Fibroblast of the aortic adventitia (primary cell): ENCODE data around the gene ALDH3A2. TPM values are rescaled to one million over a fixed set of nuclear protein-coding genes. Genes with fewer than 3 reads are reported as not detected.

Source experiments
- DNase-seq: peaks from one replicate; pipeline ENCODE4 v3.0.0-alpha.2; 2010; ENCODE audit warnings: low read depth
- H3K4me3 ChIP-seq: 2 replicates; pipeline ENCODE4 v1.5.1; 2011; ENCODE audit warnings: low read depth, mild to moderate bottlenecking, control low read depth, low read length, moderate library complexity
- small RNA-seq: library from RNA; depleted of rRNA; stranded (forward); fragments of <200 nt; gene quantifications from one replicate; pipeline ENCODE3, GENCODE V24; 2012
- total RNA-seq: library from RNA; depleted of rRNA; stranded (reverse); fragments of >200 nt; gene quantifications from 2 replicates; pipeline ENCODE4 v1.2.3, GENCODE V29; 2012; ENCODE audit warnings: low replicate concordance
- TF ChIP-seq, protein P1 (sequence below): IDR thresholded peaks from 2 replicates; pipeline ENCODE4 v1.5.1; 2011; ENCODE audit warnings: mild to moderate bottlenecking, low read length, control low read depth, inconsistent platforms; ENCODE audit not compliant: insufficient read depth

The ALDH3A2 gene
- total RNA-seq, 1 donor: 59.7 TPM

- peak; percentile 50 for DNase-seq
- H3K4me3 ChIP-seq: no peak overlapping the region
- TF ChIP-seq, protein P1, sequence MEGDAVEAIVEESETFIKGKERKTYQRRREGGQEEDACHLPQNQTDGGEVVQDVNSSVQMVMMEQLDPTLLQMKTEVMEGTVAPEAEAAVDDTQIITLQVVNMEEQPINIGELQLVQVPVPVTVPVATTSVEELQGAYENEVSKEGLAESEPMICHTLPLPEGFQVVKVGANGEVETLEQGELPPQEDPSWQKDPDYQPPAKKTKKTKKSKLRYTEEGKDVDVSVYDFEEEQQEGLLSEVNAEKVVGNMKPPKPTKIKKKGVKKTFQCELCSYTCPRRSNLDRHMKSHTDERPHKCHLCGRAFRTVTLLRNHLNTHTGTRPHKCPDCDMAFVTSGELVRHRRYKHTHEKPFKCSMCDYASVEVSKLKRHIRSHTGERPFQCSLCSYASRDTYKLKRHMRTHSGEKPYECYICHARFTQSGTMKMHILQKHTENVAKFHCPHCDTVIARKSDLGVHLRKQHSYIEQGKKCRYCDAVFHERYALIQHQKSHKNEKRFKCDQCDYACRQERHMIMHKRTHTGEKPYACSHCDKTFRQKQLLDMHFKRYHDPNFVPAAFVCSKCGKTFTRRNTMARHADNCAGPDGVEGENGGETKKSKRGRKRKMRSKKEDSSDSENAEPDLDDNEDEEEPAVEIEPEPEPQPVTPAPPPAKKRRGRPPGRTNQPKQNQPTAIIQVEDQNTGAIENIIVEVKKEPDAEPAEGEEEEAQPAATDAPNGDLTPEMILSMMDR: no peak
These were observed 78.3 kb downstream of the ALDH3A2 start for GRCh38 chr17:19726631-19727376.

Small RNA genes lying within 50 kb of the gene (small RNA-seq; reads per million reads assigned to genes)
- gene NMTRQ-TTG12-1 (not detected), gene RF00322 (not detected)

Other genes starting within 250 kb of the ALDH3A2 start
- 0.36 and 2.3 TPM in 2 replicates for gene RNF112, start 237.5 kb upstream of the ALDH3A2 start, total RNA-seq
- gene SLC47A1, start 114.9 kb upstream of the ALDH3A2 start, total RNA-seq: 0.27 and 0.65 TPM in 2 replicates
- gene SLC47A2, start 67.8 kb downstream of the ALDH3A2 start, total RNA-seq: 0.33 TPM in 1 of 2 replicates, not detected in the other
- 0.54 TPM in 1 of 2 replicates, not detected in the other for gene ALDH3A1, start 99.5 kb downstream of the ALDH3A2 start, total RNA-seq
- gene ULK2, start 219.2 kb downstream of the ALDH3A2 start, total RNA-seq: 20.4 and 22.1 TPM in 2 replicates